Forelimb muscle (tissue), 1 donor: Measurements from ENCODE around the gene DRC1. TPM values are rescaled to one million over a fixed set of nuclear protein-coding genes. Genes with fewer than 3 reads are reported as not detected.

Source experiments
- DNase-seq: peaks from one replicate; pipeline ENCODE4 v3.0.0-alpha.2; 2013; ENCODE audit warnings: low read depth
- polyA plus RNA-seq: library from polyadenylated mRNA; unstranded; fragments of 120-200 nt; gene quantifications from one replicate; pipeline ENCODE4 v1.2.1, GENCODE V29; 2013; ENCODE audit not compliant: insufficient read length

DRC1 gene
- polyA plus RNA-seq, 1 donor, result 0.16 TPM

DNA sequence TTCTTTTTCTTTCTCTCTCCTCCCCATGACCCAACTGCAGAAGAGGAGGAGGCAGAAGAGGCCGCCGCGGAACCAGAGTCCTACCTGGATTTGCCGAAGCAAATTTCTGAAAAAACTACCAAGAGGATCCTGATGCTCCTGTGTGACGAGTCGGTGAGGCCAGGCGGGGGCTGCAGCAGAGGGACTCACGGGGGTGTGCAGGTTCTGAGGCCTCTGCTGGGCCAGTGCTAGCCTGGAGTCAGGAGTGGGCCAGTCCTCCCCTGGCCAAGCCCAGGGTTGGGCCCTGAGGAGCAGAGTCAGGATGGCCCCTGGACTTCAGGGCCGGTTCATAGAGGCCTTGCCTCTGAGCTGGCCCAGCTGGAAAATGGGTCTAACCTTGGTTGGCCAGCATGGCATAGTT is 46.9 kb downstream of the DRC1 start:
- no peak for DNase-seq

DNA sequence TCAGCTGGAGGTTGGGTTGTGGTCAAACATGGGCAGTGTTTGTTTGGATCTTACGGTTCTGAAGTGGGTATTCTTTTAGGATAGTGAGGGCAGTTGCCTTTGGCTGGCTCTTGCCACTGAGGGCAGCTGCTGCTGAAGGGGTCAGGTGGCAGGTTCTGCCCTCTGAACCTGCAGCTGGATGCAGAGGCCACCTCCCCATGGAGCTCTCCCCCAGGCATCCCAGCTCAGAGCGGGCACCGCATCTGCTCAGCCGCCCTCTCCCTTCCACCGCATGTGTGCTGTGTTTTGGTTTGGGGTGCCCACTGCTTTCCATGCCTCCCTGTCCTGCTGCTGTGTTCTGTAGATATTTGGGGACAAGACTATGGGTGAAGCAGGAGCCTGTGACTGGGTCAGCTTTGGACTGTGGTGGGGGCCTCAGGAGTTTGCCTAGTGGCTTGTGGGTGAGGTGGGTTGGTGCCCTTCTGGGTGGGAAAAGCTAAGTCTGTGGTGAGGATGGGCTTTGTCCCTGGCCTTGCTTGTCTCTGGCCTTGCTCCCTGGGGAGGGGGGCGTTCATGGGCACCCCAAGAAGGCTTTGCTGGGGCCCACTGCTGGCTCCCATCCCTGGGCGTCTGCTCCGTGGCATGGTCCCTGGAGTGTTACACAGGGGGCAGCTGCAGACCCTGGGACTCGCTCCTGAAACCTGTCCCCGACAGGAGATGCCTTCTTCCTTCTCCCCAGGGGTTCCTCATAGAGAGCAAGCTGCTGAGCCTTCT is 47.7 kb downstream of the DRC1 start:
- no peak for DNase-seq

DNA sequence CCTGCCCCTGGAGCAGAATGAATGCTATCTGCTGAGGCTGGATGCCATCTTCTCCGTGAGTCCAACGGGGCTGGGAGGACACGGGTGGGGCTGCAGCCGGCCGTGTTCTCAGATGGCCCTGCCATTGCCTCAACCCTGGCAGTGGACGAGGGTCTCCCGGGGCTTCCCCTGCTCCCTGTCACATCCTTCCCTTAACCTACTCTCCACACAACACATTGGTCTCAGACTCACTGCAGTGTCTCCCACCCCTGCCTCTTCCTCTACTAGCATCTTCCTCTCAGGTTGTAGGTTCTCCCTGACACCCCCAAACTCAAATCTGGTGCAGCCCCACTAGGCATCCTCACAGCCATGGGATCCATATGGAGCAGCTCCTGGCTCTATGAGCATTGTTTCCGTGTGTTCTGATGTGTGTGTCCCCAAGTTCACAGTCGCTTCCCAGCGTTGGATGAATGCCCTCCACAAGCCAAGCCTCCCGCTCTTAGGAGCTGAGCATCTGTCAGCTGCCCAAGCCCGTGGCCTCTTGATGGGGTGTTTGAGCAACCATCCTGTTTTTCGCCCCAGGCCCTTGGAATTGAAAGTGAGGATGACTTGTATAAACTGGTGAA is 48.4 kb downstream of the DRC1 start:
- no peak for DNase-seq

DNA sequence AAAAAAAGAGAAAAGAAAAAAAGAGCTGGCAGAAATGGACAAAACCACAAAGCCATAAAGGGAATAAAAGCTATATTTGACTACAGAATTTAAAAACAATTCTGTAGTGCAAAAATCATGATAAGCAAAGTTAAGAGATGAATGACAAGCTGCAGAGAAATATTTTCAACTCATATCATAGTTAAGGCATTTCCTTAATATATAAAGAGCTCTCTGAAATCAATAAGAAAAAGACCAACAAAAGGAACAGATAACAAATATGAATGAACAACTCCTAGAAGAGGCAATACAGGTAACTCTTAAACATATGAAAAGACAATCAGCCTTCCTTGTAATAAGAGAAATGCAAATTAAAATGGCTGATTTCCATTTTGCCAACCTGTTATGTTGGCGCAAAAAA is 50.0 kb downstream of the DRC1 start:
- DNase-seq, result no peak

DNA sequence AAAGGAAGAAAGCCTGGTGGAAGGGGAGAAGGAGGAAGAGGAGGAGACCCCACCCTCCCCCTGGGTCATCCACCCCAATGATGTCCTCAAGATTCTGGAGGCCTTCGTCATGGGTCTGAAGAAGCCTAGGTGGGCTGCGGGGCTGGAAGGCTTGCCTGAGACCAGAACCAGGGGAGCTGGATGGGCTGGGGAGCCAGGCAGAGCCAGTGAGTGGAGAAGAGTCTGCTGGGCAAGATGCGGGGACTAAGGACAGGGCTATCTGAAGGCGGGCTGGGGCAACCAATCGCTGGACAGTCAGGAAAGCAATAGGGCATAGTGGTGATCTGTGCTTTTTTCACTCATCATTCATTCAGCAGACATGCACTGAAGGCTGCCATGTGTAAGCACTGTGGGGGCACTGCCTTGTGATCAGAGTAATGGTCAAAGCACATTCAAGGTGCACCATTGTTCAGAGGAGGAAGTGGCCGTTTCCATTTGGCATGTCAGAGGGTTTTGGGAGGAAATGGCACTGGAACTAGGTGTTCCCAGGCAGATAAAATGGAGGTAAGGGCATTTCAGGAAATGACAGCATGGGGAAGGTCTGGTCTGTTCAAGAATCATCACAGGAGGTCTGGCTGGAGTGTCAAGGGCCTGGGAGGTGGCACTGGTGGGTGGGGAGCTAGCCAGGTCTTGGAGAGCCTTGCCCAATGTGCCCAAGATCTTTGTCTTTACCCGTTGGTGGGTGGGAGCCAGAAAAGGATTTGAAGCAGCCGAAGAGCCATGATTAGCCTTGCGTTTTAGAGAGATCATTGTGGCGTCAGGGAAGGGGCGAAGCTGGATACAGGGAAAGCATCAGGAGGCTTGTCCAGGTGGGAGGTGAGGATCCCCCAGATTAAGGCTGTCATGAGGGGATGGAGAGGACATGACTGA is 52.0 kb downstream of the DRC1 start:
- no peak for DNase-seq

DNA sequence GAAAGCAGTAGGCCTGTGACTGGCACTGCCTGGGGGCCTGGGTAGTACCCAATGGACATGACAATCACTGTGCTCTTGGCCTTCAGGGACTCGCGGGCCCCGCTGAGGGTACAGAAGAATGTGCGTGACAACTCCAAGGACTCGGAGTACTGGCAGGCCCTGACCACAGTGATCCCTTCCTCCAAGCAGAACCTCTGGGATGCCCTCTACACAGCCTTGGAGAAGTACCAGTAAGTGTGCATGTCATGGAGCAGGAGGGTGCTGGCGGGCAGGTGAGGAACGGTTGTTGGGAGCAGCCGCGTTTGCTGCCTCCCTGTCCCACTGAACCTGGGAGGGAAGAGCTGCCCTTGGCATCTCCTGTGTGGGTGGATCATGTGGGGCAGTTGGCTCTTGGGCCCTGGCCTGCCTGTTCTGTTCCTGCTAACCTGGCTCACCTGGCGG is 52.9 kb downstream of the DRC1 start:
- no peak for DNase-seq

DNA sequence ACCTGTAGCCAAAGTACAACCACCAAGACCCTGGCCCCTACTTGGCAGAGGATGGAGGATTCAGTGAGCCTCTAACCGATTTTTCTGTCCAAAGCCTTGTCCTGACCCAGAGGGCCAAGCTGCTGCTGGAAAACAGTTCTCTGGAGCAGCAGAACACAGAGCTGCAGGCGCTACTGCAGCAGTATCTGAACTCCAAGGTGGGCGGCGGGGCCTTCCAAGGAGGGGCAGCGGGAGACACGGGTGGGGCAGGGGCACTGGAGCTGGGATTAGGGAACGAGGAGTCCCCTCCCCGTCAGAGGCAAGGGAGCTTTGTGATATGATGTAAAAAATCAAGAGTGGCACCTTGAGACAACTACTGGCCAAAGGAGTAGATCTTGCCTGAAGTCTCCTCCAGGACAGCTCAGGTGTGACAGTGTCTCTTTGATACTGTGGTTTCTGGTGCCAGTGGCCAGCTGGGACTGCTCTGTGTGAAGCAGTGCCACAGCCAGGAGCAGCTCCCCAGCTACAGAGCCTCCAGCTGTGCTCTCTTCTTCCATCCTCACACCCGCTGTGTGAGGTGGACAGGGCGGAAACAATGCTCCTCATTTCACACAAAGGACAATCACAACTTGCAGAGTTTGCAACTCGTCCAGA is 53.4 kb downstream of the DRC1 start:
- DNase-seq, result no peak

DNA sequence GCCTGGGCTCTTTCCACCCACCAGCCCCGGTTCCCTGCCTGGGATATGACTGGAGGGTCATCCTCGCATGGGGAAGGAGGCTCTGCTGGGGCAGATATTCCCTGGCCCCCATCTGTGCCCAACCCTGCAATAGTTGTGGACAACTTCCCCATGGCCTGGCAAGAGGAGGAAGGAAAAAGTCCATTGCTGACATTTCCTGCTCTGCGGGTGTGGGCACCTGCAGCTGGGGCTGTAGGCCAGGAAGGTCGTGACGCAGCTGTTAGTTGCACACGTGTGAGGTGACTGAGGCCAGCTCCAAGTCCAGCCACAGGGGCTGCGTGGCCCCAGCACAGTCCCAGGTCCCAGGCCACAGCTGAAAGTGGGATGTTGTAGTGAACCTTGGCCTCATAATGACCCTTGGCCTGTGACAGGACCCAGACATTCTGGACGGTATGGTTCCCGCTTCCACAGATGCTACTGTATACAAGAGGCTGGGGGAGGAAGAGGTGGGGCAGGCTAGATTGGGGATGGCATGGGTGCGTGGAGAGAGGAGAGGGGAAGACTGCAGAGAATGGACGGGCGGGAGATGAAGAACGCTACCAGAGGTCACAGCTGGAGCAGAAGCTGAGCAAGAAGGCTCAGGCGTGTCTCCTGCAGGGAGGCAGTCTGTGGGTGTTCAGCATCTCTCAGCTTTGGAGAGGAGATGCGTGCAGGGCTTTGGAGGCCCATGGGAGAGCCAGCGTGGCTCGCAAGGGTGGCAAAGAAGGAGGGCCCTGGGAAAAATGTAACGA is 54.1 kb downstream of the DRC1 start:
- no peak for DNase-seq

DNA sequence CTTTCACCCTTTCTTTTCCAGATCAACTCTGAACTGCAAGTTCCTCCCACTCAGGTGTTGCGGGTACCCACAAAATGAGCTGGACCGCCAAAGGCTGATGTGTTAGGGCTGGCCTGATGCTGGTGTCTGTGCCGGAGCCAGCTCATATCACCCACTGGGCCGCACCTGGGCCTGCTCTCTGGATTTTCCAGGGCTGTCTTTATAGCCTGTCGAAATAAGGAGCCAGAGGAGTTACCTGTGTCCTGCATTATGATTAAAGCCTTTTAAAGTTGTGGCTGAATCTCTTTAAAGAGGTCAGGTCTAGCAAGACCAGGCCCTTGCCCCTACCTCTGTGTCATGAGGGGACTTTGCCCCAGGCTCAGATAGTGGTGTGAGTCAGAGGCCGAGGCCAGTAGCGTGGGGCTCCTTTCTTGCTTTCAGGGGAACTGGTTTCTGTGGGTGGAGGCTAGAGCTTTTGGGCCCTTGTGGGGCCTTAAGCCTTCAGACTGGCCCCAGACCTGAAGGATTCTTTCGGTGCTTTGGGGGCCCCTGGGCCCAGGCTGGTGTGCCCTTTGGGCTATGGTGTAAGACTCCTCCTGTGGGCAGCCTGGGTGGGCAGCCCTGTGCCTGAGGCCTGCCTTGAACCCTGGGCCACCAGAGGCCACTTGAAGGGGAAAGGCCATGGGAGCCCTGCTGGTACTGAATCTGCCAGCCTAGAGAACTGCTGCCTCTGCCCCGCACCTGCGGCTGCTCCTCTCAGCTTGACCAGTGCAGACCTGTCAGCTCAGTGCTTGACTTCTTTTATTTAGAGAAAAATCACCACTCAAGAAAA is 54.9 kb downstream of the DRC1 start:
- no peak for DNase-seq

DNA sequence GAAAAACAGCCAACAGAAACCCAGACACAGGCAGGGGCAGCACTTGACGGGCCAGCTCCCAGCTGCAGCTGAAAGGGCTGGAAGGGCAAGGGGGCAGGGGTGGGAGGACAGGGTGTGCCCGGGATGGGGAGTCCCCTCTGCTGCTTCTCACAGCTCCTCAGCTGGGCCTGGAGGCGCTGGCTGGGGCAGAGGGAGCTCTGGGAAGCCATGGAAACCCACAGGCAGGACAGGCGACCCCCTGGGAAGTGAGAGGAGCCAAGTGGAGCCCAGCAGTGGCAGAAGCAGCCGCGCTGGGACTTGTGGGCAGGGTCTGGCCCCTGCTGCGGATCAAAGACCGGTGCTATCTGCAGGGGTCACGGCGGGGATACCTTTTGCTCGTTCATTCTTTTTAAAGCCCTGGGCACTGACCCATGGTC is 55.5 kb downstream of the DRC1 start:
- DNase-seq, result no peak

DNA sequence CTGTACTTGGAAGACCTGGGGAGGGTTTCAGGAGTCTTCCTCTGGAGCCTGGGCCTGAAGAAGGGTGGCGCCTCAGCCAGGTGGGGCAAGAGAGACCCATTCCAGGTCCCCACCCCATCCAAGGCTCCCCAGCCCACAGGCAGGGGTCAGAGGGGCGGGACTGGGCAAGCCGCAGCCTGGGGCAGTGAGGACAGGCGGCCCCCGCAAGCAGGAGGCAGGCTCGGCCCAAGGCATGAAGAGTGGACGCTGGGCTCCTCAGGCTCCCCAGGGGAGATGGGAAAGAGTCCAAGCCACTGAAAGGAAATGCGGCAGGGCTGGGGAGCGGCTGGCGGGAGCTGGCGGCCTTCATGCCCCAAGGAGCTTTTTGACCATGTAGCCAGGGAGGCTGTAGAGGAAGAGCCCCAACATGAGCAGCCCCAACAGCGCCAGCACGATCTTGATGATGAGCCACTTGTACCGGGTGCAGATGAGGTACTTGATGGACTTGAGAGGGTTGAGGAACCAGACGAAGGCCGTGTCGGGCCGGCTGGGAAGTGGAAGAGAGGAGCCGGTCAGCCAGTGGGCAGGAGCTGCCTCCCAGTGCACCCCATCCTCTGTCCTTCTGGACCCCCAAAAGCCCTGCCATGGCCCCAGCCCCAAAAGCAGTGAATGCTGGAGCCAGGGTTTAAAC is 56.1 kb downstream of the DRC1 start:
- DNase-seq, result no peak

DNA sequence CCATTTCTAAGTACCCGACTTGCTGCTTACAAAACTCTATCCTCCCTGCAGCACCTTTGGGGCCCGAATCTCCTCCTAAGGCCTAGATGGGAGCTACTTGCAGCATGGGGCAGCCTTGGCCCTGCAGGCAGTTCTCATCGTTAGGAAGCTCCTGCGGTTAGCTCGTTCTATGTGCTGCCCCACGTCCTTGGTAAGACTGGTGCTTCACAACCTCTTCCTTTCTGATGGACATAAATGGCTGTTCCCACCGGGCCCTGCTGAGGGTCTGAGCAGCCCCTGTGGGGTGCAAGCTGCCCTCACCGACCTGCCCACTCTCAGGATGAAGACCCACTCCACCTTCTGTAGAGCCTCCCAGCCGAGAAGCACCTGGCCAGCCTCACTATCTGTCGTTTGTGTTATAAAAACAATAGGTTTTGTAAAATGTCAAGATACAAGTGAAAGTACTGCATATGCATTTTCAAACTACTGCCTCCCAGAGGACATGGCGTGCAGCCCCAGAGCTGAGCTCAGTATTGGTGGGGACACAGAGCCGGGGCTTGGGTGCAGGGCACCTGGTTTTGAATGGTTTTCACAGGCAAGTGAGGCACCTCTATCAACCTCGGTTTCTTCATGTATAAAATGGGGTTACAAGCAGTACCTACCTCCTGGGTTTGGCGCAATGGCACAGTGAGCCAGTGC is 56.8 kb downstream of the DRC1 start:
- no peak for DNase-seq

DNA sequence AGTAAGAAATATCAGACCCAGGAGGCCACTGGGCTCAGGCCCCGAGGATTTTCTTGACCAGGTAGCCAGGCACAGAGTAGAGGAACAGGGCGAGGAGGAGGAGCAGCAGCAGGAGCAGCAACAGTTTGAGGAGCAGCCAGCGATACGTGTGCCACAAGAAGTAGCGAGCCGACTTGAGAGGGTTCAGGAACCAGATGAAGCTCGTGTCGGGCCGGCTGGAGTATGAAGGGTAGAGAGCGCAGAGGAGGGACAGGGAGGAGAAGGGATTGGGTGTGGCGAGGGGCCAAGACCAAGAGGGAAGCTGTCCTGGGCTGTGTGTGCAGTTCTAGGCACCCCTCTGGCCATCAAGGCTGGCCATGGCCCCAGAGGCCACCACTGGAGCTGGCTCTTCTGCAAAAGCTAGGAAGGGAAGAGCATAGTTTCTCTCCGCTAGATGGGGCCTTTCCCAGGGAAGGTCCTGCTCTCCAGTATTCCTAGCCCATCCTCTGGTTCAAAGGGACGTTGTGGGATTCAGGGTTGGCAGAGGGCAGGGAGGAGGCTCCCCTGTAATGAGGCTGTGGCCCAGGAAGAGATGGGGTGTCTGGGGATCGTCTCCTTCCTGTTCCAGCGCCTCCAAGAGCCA is 58.4 kb downstream of the DRC1 start:
- DNase-seq, result no peak

DNA sequence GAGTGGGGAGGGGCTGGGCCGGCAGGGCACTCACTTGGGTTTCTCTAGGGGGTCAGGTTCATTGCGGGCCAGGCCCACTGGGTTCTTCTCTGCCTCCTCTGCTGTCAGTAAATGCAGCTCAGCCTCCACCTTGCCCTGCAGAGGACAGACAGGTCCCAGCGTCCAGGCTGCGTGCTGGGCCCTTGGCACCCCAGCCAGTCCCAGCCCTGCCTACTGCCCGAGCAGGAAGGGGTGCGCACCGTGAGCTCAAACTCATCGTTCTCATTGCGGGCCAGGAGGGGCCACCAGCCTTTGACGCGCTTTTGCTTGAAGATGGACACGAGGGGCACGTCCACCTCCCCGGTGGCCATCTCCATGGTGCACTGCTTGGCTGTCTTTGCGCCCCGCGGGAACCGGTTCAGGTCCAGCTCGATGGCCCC is 58.9 kb downstream of the DRC1 start:
- no peak for DNase-seq

DNA sequence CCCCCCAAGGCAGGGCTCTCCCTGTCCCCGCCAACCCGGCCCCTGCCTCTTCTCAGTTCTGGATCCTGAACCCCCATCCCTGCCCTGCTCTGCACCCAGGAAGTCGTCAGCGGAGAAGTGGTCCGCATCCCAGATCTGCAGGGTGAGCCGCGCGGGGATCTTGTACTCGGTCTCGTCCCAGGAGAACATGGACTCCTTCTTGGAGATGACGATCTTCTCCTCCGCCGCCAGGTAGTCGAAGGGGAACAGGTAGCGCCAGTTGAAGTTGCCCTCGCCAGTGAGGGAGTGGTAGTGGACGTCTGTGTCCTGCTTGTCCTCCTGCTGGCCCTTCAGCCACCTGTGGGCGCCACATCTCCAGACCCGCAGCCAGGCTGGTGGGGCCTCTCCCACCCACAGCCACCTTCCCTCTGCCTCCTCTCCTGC is 59.9 kb downstream of the DRC1 start:
- DNase-seq, result no peak

DNA sequence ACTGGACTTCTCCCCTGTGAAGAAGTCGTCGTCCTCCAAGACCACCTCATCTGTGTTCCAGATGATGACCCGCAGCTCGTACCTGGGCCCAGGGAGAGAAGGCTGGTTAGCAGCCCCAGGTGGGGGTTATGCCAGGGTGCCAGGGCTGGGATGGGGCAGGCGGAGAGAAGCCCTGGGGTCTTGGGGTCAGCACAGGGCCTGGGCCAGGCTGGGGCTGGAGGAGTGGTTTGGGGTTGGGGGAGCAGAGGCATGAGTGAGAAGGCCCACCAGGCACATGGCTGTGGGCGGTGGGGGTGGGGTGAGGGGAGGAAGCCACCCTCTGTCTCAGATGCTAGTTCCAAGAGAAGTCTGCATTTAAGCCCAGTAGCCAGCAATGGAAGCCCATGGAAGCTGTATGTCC is 60.4 kb downstream of the DRC1 start:
- no peak for DNase-seq

DNA sequence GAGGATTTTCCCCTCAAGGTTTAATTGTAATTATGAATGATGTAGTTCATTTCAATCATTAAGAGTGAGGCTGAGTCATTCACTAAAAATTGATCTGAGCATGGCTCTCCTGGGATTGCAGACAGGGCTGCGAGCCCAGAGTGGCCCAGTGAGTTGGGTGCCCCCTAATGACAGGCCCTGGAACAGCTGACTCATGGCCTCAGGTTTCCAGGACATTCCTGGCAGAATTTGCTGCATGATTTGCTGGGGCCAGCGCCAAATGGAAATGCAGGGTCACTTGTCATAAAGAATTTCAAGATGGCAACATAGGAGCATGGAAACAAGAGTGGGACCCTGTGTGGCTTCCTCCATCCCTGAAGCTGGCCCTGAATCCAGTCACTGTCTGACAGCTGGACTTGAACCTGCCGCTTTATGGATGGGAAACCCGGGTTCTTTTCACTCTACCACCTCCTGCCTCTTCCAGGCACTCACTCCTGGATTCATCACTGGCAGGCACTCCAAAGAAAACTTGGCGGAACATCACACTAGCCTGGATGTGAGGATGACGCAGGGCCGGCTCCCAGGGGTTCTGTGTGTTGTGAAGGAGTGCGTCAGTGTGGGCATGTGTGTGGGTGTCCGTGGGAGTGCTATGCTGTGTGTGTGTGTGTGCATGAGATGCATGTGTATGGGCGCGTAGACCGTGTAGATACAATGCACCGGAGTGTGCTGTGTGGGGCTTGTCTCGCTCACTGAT is 61.0 kb downstream of the DRC1 start:
- DNase-seq, result no peak
